HEK293 (cell line): ENCODE results near the gene NUCB1.

ENCODE experiments used
- CTCF ChIP-seq: fragments of 450-650 bp; formaldehyde crosslinking; IDR thresholded peaks from 2 replicates; pipeline ENCODE4 v1.5.1; 2016; ENCODE audit warnings: missing biosample characterization, missing genetic modification characterization
- ZBTB11 ChIP-seq: fragments of 450-650 bp; formaldehyde crosslinking; conservative IDR thresholded peaks from 2 replicates; pipeline ENCODE4 v1.5.1; 2016; ENCODE audit warnings: low read depth, missing biosample characterization, missing genetic modification characterization
- ZNF138 ChIP-seq: fragments of 450-650 bp; formaldehyde crosslinking; IDR thresholded peaks from 2 replicates; pipeline ENCODE4 v1.5.1; 2016; ENCODE audit warnings: missing biosample characterization, missing genetic modification characterization, borderline replicate concordance
- ZNF660 ChIP-seq: fragments of 450-650 bp; IDR thresholded peaks from 2 replicates; pipeline ENCODE4 v1.5.1; 2018; ENCODE audit warnings: missing biosample characterization, mild to moderate bottlenecking, missing genetic modification characterization
- ZNF843 ChIP-seq: fragments of 450-650 bp; formaldehyde crosslinking; IDR thresholded peaks from 2 replicates; pipeline ENCODE4 v1.5.1; 2016; ENCODE audit warnings: missing biosample characterization, missing genetic modification characterization
- TF ChIP-seq, protein P1 (sequence below): fragments of 450-650 bp; formaldehyde crosslinking; IDR thresholded peaks from 2 replicates; pipeline ENCODE4 v1.5.1; 2016; ENCODE audit warnings: missing biosample characterization, missing genetic modification characterization
- TF ChIP-seq, protein P2 (sequence below): fragments of 450-650 bp; formaldehyde crosslinking; IDR thresholded peaks from 2 replicates; pipeline ENCODE4 v1.5.1; 2016; ENCODE audit warnings: missing biosample characterization, missing genetic modification characterization

- TF ChIP-seq ZNF138 (tag by site-specific recombination) (no peak), CTCF (no peak), ZNF660 (tag by site-specific recombination) (no peak), ZBTB11 (tag by site-specific recombination) (no peak), ZNF843 (tag by site-specific recombination) (no peak)
- TF ChIP-seq, protein P1, sequence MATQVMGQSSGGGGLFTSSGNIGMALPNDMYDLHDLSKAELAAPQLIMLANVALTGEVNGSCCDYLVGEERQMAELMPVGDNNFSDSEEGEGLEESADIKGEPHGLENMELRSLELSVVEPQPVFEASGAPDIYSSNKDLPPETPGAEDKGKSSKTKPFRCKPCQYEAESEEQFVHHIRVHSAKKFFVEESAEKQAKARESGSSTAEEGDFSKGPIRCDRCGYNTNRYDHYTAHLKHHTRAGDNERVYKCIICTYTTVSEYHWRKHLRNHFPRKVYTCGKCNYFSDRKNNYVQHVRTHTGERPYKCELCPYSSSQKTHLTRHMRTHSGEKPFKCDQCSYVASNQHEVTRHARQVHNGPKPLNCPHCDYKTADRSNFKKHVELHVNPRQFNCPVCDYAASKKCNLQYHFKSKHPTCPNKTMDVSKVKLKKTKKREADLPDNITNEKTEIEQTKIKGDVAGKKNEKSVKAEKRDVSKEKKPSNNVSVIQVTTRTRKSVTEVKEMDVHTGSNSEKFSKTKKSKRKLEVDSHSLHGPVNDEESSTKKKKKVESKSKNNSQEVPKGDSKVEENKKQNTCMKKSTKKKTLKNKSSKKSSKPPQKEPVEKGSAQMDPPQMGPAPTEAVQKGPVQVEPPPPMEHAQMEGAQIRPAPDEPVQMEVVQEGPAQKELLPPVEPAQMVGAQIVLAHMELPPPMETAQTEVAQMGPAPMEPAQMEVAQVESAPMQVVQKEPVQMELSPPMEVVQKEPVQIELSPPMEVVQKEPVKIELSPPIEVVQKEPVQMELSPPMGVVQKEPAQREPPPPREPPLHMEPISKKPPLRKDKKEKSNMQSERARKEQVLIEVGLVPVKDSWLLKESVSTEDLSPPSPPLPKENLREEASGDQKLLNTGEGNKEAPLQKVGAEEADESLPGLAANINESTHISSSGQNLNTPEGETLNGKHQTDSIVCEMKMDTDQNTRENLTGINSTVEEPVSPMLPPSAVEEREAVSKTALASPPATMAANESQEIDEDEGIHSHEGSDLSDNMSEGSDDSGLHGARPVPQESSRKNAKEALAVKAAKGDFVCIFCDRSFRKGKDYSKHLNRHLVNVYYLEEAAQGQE (tag by site-specific recombination), result no peak
- TF ChIP-seq, protein P2, sequence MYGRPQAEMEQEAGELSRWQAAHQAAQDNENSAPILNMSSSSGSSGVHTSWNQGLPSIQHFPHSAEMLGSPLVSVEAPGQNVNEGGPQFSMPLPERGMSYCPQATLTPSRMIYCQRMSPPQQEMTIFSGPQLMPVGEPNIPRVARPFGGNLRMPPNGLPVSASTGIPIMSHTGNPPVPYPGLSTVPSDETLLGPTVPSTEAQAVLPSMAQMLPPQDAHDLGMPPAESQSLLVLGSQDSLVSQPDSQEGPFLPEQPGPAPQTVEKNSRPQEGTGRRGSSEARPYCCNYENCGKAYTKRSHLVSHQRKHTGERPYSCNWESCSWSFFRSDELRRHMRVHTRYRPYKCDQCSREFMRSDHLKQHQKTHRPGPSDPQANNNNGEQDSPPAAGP, result no peak
Measured at GRCh38 chr19:48890551-48890950, 9.6 kb upstream of the NUCB1 start.
